ENCODE results near the gene NPFFR1. TPM values are rescaled to one million over a fixed set of nuclear protein-coding genes. Genes with fewer than 3 reads are reported as not detected.

NPFFR1 gene
- total and polyA plus RNA-seq, 9 donors: 0.02 to 0.14 (median 0.05) TPM; not detected in 1

DNA sequence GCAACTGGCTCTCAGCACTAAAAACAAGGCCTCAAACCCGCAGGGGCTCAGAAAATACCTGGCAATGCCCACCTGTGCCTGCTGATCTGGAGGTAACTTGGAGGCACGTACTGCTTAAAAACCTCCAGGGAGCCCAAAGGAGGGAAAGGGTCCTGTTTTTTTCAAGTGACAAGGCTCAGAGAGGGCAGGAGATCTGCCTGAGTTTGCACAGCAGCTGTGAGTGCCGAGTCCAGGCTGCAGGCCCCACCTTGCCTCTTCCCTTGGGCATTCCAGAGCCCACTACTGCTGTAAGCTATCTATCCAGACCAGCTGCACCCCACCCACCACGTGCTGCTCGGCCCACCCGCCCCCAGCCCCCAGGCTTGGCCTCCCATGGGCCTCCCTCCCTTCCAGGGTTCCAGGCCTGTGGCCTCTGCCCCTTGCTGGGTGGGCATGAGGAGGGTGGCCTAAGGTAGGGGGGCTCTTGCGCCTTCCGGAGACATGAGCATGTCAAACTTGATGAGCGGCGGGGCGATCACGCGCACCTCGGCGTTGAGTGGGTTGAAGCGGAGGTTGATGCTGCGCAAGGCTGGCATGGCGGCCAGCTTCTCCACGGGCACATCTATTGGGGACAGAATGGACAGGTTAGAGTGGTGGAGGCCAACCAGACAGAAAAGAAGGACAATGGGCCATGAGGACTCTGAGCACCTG is 17.2 kb upstream of the NPFFR1 start:
- peaks cover 12% of the 10 kb centered on the region for H3K4me1 ChIP-seq (ENCODE audit: control insufficient read depth, insufficient read depth, low read length)
- H3K36me3 ChIP-seq (ENCODE audit: control insufficient read depth, insufficient read depth, low read length): peaks cover 16% of the 10 kb centered on the region
- no peak overlapping the region for H3K27ac ChIP-seq (ENCODE audit: low read length)
- no peak for DNase-seq
- H3K27me3 ChIP-seq (ENCODE audit: control insufficient read depth, insufficient read depth, low read length): no peaks in the 10 kb centered on the region
- 98% methylated on average over 12 of the region's 19 CpGs for WGBS (ENCODE audit: insufficient coverage)
- H3K9me3 ChIP-seq (replicated peaks; ENCODE audit: control insufficient read depth, low read depth, low read length): no peaks in the 10 kb centered on the region
- no peak overlapping the region for H3K4me3 ChIP-seq (ENCODE audit: low read length)

DNA sequence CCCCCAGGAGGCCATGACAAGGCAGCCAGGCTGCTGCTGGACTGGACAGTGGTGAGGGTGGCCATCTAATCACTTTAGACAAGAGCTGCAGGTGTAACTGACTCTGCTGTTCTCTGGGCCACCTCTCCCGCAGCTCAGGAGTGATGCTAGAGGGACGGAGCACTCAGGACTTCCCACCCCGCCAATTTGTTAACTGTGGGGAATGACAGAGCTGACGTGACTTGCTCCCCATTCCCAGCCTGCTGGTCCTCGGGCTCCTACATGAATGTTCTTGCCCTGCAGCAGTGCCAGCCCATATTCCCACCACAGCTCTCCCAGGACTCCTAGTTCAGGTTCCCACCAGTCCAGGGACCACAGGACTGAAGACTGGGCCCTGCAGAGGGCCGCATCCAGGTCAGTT is 16.7 kb upstream of the NPFFR1 start:
- Histone ChIP-seq H3K27me3 (ENCODE audit: control insufficient read depth, insufficient read depth, low read length) (no peaks in the 10 kb centered on the region), H3K27ac (ENCODE audit: low read length) (no peak overlapping the region), H3K4me3 (ENCODE audit: low read length) (no peak overlapping the region), H3K36me3 (ENCODE audit: control insufficient read depth, insufficient read depth, low read length) (peaks cover 16% of the 10 kb centered on the region), H3K9me3 (replicated peaks; ENCODE audit: control insufficient read depth, low read depth, low read length) (no peaks in the 10 kb centered on the region), H3K4me1 (ENCODE audit: control insufficient read depth, insufficient read depth, low read length) (peaks cover 15% of the 10 kb centered on the region)
- WGBS (ENCODE audit: insufficient coverage): 93% methylated on average over 4 of the region's 6 CpGs
- DNase-seq: no peak

DNA sequence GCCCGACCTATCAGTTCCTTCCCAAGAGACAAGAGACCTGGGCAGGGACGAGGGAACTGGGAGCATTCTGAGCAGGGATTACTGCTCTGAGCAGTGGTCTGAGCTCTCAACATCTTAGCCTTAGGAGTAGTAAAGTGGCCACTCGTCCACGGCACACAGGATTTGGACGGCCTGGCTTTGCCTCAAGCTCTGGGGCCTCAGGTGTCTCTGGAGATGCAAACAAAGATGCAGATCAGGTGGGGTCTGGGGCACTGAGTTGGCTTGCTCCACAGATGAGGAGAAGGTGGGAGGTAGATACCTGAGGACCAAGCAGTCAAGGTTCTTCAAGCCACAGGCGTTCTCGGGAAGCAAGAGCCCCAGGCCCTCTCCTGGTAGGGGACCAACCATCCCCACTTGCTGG is 16.1 kb upstream of the NPFFR1 start:
- H3K9me3 ChIP-seq (replicated peaks; ENCODE audit: control insufficient read depth, low read depth, low read length): no peaks in the 10 kb centered on the region
- H3K27me3 ChIP-seq (ENCODE audit: control insufficient read depth, insufficient read depth, low read length): no peaks in the 10 kb centered on the region
- DNase-seq: no peak
- no peak overlapping the region for H3K4me3 ChIP-seq (ENCODE audit: low read length)
- peaks cover 15% of the 10 kb centered on the region for H3K4me1 ChIP-seq (ENCODE audit: control insufficient read depth, insufficient read depth, low read length)
- H3K36me3 ChIP-seq (ENCODE audit: control insufficient read depth, insufficient read depth, low read length): peaks cover 16% of the 10 kb centered on the region
- no peak overlapping the region for H3K27ac ChIP-seq (ENCODE audit: low read length)
- 89% methylated on average over 6 of the region's 7 CpGs for WGBS (ENCODE audit: insufficient coverage)

DNA sequence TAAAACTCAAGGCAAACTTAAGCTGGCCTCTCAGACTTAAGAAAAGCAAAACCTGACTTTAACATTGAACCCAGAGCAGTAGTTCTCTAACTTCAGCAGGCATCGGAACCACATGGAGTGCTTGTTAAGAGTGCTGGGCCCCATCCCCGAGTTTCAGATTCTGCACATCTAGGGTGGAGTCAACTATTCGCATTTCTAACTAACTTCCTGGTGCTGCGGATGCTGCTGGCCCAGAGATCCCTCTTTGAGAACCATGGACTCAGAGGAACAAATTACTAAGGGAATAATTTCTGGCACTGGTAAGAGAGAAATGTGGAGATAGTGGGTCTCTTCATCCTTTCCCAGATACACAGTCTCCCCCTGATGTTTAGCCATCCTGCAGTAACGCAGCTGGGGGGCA is 14.6 kb upstream of the NPFFR1 start:
- WGBS (ENCODE audit: insufficient coverage): 79% methylated on average over 3 of the region's 5 CpGs
- Histone ChIP-seq H3K36me3 (ENCODE audit: control insufficient read depth, insufficient read depth, low read length) (peaks cover 16% of the 10 kb centered on the region), H3K27ac (ENCODE audit: low read length) (no peak overlapping the region), H3K4me1 (ENCODE audit: control insufficient read depth, insufficient read depth, low read length) (peaks cover 15% of the 10 kb centered on the region), H3K9me3 (replicated peaks; ENCODE audit: control insufficient read depth, low read depth, low read length) (no peaks in the 10 kb centered on the region), H3K4me3 (ENCODE audit: low read length) (no peak overlapping the region), H3K27me3 (ENCODE audit: control insufficient read depth, insufficient read depth, low read length) (no peaks in the 10 kb centered on the region)
- DNase-seq: no peak

DNA sequence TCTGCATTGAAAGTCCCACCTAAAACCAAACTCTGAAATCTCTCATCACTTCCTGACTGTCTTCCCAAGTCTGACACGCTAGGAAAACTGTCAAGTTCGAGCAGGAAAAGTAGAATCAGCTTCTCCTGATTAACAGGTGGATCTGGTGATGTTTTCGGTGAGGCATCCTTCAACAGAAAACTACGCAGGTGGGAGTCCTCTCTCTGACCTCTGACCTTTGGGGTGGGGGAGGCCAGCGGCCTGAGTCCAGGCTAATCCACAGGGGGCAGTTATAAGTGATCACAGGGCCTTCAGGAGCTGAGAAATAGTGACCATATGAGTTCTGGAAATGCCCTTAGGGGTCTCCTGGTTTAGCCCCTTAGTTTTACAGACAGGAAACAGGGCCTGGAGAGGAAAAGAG is 13.4 kb upstream of the NPFFR1 start:
- 43% methylated on average over 2 of the region's 5 CpGs for WGBS (ENCODE audit: insufficient coverage)
- Histone ChIP-seq H3K27ac (ENCODE audit: low read length) (peak overlapping the region; percentile 72), H3K9me3 (replicated peaks; ENCODE audit: control insufficient read depth, low read depth, low read length) (no peaks in the 10 kb centered on the region), H3K4me3 (ENCODE audit: low read length) (no peak overlapping the region), H3K4me1 (ENCODE audit: control insufficient read depth, insufficient read depth, low read length) (peaks cover 15% of the 10 kb centered on the region), H3K27me3 (ENCODE audit: control insufficient read depth, insufficient read depth, low read length) (peaks cover under 1% of the 10 kb centered on the region), H3K36me3 (ENCODE audit: control insufficient read depth, insufficient read depth, low read length) (peaks cover 16% of the 10 kb centered on the region)
- peak; percentile 20 for DNase-seq

DNA sequence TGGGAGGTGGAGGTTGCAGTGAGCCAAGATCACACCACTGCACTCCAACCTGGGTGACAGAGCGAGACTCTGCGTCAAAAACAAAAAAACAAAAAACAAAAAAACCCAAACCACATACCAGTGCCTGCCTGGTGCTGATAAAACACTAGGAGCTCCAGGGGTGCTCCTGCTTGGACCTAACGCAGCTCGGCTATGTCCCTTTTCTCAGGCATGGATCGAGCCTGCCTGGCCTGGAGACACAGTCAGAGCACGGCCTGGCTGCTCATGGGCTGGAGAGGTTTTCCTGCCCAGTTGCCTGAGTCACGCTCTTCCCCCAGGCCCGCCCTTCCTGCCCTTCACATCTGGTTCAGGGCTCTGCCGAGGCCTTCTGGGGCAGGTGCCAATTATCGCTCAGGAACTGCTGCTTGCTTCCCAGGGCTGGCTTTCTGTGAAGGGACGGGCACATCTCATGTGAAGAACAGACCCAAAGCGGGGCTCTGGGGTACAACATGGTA is 12.6 kb upstream of the NPFFR1 start:
- Histone ChIP-seq H3K36me3 (ENCODE audit: control insufficient read depth, insufficient read depth, low read length) (peaks cover 16% of the 10 kb centered on the region), H3K27ac (ENCODE audit: low read length) (peak overlapping the region; percentile 72), H3K27me3 (ENCODE audit: control insufficient read depth, insufficient read depth, low read length) (peaks cover 3% of the 10 kb centered on the region), H3K4me1 (ENCODE audit: control insufficient read depth, insufficient read depth, low read length) (peaks cover 15% of the 10 kb centered on the region), H3K9me3 (replicated peaks; ENCODE audit: control insufficient read depth, low read depth, low read length) (no peaks in the 10 kb centered on the region), H3K4me3 (ENCODE audit: low read length) (no peak overlapping the region)
- 34% methylated on average over 10 of the region's 12 CpGs for WGBS (ENCODE audit: insufficient coverage)
- DNase-seq: peak; percentile 91

DNA sequence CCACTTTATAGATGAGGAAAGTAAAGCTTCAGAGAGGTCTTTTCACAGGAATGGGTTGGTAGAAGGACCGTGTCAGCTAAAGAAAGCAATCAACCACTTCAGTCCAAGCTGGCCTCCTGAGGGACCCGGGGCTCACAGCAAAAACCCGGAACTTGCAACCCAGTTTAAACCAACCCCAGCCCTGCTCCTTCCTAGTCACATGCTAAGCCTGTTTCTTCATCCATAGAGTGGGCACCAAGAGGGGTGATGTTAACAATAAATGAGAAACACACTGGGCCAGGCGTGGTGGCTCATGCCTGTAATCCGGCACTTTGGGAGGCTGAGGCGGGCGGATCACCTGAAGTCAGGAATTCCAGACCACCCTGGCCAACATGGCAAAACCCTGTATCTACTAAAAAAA is 12.1 kb upstream of the NPFFR1 start:
- no peak for DNase-seq
- WGBS (ENCODE audit: insufficient coverage): 92% methylated on average over 4 of the region's 7 CpGs
- Histone ChIP-seq H3K27me3 (ENCODE audit: control insufficient read depth, insufficient read depth, low read length) (peaks cover 3% of the 10 kb centered on the region), H3K9me3 (replicated peaks; ENCODE audit: control insufficient read depth, low read depth, low read length) (no peaks in the 10 kb centered on the region), H3K4me3 (ENCODE audit: low read length) (no peak overlapping the region), H3K27ac (ENCODE audit: low read length) (no peak overlapping the region), H3K36me3 (ENCODE audit: control insufficient read depth, insufficient read depth, low read length) (peaks cover 16% of the 10 kb centered on the region), H3K4me1 (ENCODE audit: control insufficient read depth, insufficient read depth, low read length) (peaks cover 15% of the 10 kb centered on the region)

DNA sequence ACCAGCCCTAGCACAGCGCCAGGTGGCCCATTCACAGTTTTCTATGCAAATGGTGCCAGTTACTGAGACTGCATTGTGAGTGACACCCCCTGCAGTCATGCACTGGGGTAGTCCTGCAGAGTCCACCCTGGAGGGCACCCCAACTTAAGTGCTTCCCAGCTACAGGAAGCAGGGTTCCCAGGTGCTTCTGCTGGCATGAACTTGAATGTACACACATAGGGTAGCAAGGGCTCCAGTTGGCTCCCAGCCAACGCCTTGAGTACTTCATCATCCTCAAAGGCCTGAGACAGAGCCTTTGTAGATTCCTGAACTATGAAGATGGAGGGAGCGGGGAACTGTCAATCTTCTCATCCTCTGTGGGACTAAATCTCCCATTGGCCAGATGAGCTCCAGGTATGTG is 11.5 kb upstream of the NPFFR1 start:
- 94% methylated on average over 2 of the region's 3 CpGs for WGBS (ENCODE audit: insufficient coverage)

DNA sequence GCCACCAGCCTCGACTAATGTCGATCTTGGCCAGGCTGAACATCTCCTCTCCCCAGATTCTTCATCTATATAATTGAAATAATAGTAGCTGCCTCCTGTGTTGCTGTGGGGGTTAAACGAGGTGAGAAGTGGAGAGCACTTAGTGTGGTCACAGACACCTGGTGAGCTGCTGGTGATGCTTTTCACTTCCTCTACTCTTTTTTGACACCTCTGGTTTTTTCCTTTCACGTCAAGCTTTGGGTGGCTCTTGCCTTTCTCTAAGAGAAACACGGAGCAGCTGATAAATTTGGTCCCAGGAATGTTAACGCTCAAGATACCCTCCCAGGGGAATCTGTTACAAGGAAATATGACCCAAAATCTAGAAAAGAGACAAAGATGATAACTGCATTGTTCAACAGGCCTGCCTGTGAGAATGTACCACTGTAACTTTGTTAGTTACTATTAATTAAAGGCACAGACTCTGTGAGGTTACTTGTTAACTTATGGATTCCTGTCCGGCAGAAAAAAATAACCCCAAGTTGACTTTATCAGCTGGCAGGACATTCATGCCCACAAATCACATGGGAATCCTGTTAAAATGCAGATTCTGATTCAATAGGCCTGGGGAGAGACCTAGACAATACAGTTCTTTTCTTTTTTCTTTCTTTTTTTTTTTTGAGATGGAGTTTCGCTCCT is 9.5 kb upstream of the NPFFR1 start:
- Histone ChIP-seq H3K9me3 (replicated peaks; ENCODE audit: control insufficient read depth, low read depth, low read length) (no peaks in the 10 kb centered on the region), H3K4me1 (ENCODE audit: control insufficient read depth, insufficient read depth, low read length) (peaks cover 15% of the 10 kb centered on the region), H3K4me3 (ENCODE audit: low read length) (no peak overlapping the region), H3K27ac (ENCODE audit: low read length) (no peak overlapping the region), H3K36me3 (ENCODE audit: control insufficient read depth, insufficient read depth, low read length) (no peaks in the 10 kb centered on the region), H3K27me3 (ENCODE audit: control insufficient read depth, insufficient read depth, low read length) (peaks cover 7% of the 10 kb centered on the region)
- DNase-seq: no peak
- 50% methylated on average over 2 of the region's 8 CpGs for WGBS (ENCODE audit: insufficient coverage)

More for the DNA sequence above, 11.5 kb upstream of the NPFFR1 start:
- Histone ChIP-seq H3K4me1 (ENCODE audit: control insufficient read depth, insufficient read depth, low read length) (peaks cover 15% of the 10 kb centered on the region), H3K36me3 (ENCODE audit: control insufficient read depth, insufficient read depth, low read length) (peaks cover 10% of the 10 kb centered on the region), H3K9me3 (replicated peaks; ENCODE audit: control insufficient read depth, low read depth, low read length) (no peaks in the 10 kb centered on the region), H3K27me3 (ENCODE audit: control insufficient read depth, insufficient read depth, low read length) (peaks cover 3% of the 10 kb centered on the region), H3K4me3 (ENCODE audit: low read length) (no peak overlapping the region), H3K27ac (ENCODE audit: low read length) (no peak overlapping the region)
- no peak for DNase-seq

DNA sequence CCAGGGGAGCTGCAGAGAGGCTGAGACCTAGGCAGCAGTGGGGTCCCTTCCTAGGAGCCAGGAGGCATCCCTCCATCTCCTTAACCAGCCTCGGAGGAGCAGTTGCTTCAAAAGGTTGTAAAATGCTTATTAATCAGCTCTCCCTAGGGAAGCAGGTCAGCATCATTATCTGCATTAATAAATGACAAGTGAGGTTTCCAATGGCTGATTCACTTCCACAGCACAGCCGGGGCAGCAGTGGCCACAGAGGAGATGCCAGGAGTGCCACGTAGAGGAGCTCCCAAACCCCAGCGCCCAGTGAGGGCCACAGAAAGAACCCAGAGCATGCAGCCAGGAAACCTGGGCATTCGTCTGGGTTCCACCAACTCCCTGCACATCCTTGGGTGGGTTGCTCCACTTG is 8.2 kb upstream of the NPFFR1 start:
- no peaks in the 10 kb centered on the region for H3K9me3 ChIP-seq (replicated peaks; ENCODE audit: control insufficient read depth, low read depth, low read length)
- DNase-seq: no peak
- H3K4me1 ChIP-seq (ENCODE audit: control insufficient read depth, insufficient read depth, low read length): peaks cover 11% of the 10 kb centered on the region
- H3K27me3 ChIP-seq (ENCODE audit: control insufficient read depth, insufficient read depth, low read length): peaks cover 13% of the 10 kb centered on the region
- 92% methylated on average over 4 of the region's 5 CpGs for WGBS (ENCODE audit: insufficient coverage)
- H3K36me3 ChIP-seq (ENCODE audit: control insufficient read depth, insufficient read depth, low read length): no peaks in the 10 kb centered on the region
- no peak overlapping the region for H3K27ac ChIP-seq (ENCODE audit: low read length)
- H3K4me3 ChIP-seq (ENCODE audit: low read length): no peak overlapping the region
